Islet of Langerhans (tissue), 1 donor: Measurements from ENCODE around the gene BACH2.
"Not testable (repeated sequence)": the region's sequence is repeated elsewhere in the genome, so short reads cannot be mapped to it uniquely, and the experiment has no call there.

Experiments
- FAIRE-seq: peaks from one replicate; lab custom pipeline; 2011; peaks lifted over from hg19 to GRCh38; lab: Jason Lieb, UNC

Gene BACH2

GRCh38 chr6:90121982-90122381 lies 174.7 kb downstream of the BACH2 start:
- FAIRE-seq: no peak

DNA sequence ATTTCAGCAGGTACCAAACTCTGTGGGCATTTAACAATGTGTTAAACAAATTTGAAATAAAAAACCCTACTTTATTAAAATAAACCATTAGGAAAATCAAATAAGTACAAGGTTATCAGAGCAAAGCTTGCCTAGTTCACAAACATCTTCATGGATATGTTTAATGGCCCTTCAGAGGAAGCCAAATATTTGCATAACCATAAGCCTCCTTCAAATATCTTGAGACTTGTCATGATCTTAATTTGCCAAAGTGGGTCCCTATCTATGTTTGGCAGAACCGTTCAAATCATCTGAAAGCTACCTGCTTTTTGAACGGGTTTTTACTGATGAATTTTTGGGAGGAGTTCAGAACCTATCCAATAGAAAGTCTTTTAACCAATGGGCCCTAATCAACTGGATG lies 176.3 kb downstream of the BACH2 start:
- FAIRE-seq: no peak

- FAIRE-seq: no peak
Measured at GRCh38 chr6:90119618-90120017, 177.0 kb downstream of the BACH2 start.

DNA sequence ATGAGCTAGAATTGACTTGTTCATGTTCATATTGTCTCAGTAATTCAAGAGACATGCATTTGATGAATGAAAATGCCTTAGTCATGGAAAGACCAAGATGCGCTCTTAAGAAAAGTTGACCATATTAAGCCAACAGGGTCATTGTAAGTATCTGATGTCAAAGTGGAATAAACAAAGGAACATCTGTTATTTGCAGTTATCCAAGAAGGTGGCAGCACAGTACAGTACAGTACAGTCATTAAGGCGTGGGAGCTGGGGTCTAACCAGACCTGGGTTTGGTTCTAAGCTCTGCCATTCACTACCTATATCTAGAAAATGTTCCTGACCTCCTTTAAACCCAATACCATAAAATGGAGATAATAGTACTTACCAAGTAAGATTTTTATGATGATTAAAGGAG lies 178.1 kb downstream of the BACH2 start:
- no peak for FAIRE-seq

GRCh38 chr6:90118069-90118468 lies 178.6 kb downstream of the BACH2 start:
- no peak for FAIRE-seq

- FAIRE-seq: not testable (repeated sequence)
Measured at GRCh38 chr6:90116126-90116525, 180.5 kb downstream of the BACH2 start.

GRCh38 chr6:90113389-90113788 lies 183.3 kb downstream of the BACH2 start:
- FAIRE-seq: no peak

DNA sequence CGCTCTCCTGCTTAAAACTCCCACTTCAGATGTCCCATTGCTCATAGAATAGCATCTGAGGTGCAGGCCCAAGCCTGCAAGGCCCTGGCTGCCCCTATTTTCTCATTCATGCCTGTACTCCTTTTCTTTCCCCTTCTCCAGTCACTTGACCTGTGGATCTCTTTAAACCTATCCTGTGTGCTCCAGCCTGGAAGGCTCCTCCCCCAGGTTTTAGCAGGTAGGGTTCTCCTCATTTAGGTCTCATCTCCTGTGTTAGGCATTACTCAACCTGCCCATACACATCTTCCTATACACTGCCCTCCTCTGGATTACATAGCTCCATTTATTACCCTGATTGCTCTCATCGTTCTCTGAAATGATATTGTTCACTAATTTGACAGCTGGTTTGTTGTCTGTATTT lies 185.3 kb downstream of the BACH2 start:
- no peak for FAIRE-seq

GRCh38 chr6:90110971-90111370 lies 185.7 kb downstream of the BACH2 start:
- FAIRE-seq: no peak

- FAIRE-seq: no peak
Measured at GRCh38 chr6:90109141-90109540, 187.5 kb downstream of the BACH2 start.

DNA sequence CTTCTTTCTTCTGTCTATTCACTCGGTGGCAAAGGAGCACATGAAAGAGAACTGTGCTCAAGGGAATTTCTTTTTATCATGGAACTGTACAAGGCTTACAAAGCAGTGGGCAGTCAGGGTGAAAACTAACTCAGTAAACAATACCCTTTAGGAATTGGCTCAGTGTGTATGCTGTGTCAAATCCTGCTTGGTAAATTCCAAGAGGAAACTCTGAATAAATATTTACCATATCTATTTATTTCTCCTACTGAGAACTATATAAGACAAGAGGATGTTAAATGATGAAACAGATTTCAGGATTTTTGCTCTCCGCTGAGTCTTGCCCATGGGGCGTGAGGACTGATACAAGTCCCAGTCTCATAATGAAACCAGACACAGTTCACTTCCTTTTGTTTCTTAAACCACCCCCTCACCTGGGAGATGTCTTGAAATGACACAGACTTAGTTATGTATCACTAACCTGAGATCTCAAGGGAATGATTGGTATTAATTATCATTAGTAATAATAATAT lies 188.8 kb downstream of the BACH2 start:
- no peak for FAIRE-seq

GRCh38 chr6:90107371-90107770 lies 189.3 kb downstream of the BACH2 start:
- no peak for FAIRE-seq

DNA sequence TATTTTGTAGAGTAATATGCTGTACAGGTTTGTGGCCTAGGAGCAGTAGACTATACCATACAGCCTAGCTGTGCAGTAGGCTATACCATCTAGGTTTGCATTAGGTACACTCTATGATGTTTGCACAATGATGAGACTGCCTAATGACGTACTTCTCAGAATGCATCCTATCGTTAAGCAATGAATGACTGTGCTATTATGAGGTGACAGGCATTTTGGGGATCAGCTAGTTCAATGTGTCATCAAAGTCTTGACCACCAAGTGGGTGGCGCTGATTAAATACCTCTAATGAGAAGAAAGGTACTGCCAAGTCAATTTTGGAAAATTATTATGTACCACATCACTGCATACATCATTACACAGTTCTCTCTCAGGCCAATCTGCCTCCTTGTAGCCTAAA lies 190.2 kb downstream of the BACH2 start:
- FAIRE-seq: no peak

- no peak for FAIRE-seq
Measured at GRCh38 chr6:90105506-90106170, 191.0 kb downstream of the BACH2 start.

DNA sequence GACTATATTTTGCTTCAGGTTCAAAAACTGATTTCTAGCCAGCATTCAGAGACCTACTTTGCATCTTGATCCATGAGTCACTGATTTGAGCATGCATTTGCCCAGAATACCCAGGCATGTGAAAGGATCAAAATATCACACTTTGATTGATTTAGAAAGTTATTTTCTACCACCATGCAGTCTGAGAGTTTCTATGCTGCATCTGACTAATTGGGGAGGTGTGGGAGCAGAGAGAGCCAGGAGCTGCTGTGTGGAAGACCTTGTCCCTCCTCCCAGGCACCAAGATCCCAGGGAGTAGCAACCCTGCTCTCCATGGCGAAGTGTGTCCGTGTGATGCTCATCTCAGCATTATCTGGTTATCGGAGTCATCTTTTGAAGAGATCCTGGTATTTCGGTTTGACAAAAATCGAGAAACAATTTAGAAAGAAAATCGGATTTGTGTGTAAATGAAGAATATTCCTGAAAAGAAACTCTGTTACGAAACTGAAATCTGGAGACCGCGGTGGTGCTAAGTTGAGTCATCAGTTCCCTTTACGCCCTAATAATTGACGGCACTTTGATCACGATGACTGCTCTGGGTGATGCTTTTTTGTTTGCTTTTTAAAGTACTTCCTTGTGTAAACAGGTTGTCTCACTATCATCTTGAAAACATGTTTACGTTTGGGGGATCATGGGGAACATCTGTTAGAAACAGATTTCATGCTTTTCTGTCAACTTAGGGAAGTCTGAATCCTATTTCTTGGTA lies 193.4 kb downstream of the BACH2 start:
- peak; percentile 97 for FAIRE-seq

DNA sequence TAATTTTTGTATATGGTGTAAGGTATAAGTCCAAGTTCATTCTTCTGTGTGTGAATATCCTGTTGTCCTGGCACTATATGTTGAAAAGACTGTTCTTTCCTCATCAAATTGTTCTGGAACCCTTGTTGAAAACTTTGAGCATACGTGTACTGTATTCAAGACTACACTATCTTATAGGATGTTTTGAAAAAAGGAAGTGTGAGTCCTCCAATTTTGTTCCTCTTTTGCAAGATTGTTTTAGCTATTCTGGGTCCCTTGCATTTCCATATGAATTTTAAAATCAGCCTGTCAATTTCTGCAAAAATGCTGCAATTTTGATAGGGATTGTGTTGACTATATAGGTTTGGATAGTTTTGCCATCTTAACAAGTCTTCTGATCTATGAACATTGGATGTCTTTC lies 195.2 kb downstream of the BACH2 start:
- FAIRE-seq: no peak

GRCh38 chr6:90100059-90100665 lies 196.5 kb downstream of the BACH2 start:
- no peak for FAIRE-seq

DNA sequence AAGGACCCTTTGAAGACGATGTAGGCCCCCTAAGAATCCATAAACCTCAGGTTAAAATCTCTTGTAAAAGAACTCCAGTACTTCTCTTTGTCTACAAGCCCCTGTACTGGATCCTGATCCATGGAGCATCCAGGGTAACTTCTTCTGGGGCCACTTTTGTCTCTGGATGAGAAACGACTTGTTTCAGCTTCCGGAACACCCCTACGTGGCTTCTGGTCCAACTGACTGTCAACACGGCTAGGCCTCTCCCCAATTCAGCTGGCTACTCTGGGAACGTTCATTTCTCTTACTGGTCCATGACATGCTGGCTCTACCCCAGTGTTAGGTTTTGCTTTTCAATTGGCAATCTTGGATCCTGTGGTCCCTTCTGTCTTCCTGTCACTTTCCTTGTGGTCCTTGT lies 198.0 kb downstream of the BACH2 start:
- no peak for FAIRE-seq

DNA sequence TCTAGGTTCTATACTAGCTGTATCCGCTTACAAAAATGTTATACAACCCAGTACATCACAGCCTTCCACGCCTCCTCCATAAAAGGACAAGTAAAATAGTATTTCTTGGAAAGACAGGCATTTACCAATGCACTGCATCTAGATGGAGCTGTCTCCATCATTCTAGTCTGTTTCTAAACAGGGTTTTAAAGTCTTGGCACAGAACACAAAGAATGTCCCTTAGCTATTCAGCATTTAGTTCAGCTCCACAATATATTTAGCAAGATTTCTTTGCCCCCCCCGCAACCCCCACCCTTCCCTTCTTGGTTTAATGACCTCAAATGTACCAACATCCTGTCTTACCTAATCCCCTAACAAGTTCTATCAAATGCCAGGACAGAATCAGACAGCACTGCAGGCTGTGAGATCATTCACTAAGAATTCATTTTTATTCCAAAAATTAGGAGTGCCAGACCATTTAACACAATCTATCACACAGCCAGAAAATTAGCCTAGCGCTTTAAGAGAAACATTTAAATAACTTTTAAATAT lies 198.6 kb downstream of the BACH2 start:
- peak; percentile 38 for FAIRE-seq

GRCh38 chr6:90097356-90097755 lies 199.3 kb downstream of the BACH2 start:
- FAIRE-seq: no peak

- no peak for FAIRE-seq
Measured at GRCh38 chr6:90096818-90097217, 199.8 kb downstream of the BACH2 start.

- no peak for FAIRE-seq
Measured at GRCh38 chr6:90095788-90096187, 200.9 kb downstream of the BACH2 start.

DNA sequence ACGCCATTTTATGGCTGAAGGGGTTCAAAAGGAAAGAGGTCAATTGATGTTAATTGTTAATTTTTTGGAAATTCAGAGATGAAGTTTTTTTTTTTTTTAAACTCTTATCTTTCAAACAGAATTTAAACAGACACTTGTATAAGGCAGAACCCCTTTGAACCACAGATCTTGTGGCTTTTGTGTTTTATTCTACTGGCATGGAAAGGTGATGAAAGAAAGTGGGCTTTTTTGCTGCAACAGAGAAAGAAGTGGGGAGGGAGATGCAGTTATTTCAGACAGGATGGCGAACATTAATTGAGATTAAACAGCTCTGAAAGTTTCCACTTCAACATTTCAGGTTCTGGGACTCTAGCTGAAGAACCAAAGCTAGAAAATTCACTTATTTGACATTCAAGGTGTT lies 201.5 kb downstream of the BACH2 start:
- no peak for FAIRE-seq
